ENCODE measurements around the gene HPF1.
"Not testable (repeated sequence)": the region's sequence is repeated elsewhere in the genome, so short reads cannot be mapped to it uniquely, and the experiment has no call there.

The HPF1 gene

DNA sequence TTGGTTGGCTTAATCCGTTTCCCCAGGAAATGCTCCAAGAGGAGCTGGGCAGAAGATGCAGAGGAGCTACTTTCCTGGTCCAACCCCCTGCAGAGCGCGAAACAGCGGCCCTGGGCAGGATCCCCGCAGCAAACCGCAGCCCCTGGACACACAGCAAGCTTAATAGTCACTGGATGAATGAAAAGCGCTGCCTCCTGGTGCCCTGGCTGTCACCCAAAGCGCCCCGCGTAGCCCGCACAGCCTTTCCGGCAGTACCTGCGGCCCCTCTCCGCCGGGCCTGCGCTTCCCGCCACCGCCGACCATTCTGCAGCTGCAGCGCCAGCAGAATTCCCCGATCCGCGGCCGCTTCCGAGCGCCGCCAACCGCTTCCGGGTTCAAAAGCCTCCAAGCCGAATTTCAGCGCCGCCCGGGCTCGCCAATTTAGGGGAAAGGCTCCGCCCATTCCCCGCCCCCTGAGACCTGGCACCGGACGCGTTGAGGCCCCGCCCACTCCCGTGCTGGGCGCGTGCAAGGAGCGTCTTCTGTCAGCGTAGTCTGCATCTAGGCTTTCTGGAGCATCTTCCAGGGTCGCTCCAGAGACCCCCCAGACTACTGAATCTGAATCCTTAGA lies at the start of gene HPF1:
Gene HPF1, minus strand, starts transcription at position 370 of the 610 bp plus-strand sequence. Its CDS starts 67 bp downstream, at position 303.
- peak; percentile 68 for DNase-seq

DNA sequence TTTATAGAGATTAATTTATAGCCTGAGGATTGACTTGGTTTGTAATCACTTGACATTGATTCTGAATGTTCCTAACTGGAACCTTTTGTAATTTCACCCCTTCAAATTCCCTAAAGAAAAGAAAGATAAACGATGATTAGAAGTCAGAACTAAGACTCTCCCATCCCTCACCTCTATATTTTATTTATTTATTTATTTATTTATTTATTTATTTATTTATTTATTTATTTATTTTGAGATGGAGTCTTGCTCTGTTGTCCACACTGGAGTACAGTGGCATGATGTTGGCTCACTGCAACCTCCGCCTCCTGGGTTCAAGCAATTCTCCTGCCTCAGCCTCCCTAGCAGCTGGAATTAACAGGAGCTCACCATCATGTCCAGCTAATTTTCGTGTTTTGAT lies 49.0 kb upstream of the HPF1 start:
- not testable (repeated sequence) for DNase-seq

DNA sequence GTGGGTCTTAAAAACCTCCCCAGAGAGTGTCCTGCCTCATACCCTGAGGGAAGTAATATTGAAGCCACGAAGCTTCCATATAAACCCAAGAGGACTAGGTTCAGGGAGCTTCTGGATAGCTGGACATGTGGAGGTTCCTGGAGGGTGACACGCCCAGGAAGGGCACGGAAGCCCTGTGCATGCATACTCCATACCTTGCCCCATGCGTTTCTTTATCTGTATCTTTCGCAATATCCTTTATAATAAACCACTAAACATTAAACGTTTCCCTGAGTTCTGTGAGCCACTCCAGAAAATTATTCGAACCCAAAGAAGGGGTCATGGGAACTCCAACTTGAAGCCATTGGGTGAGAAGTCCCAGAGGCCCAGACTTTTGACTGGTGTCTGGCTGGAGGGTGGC lies 45.7 kb upstream of the HPF1 start:
- DNase-seq = no peak

DNA sequence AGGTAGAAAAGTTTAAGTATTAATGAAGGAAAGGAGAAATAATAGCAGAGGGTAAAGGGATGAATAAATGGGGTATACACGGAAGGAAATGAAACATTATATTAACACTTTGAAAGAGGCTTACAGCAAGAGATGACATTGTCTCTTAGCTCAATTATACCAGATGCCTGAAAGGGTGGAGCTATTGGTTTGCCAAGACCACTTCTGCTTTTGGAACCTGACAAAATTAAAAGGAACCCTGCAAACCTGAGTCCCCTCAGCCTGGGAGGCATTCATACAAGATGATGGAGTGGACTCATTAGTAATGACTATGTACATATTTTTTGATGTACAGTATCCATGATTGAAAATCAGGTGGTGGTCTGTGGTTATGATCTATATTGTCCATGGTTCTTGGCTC lies 45.1 kb upstream of the HPF1 start:
- DNase-seq = no peak

DNA sequence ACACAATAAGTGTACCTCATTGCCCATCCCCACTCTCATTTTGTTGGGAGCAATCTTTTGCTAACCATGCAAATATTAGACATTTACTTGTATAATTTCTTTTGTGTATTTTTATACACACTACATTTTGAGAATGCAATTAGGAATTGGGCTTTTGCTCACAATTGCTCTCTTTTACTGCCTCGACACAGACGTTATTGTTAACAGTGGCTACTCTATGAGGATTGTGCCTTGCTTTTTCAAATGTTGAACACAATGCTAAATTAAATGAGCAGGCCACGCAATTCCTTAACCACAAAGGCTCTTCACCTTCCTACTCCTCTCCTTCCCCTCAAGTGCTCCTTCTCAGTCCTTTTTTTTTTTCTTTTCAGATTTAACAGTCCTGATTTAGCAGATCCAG lies 42.8 kb upstream of the HPF1 start:
- DNase-seq = no peak

DNA sequence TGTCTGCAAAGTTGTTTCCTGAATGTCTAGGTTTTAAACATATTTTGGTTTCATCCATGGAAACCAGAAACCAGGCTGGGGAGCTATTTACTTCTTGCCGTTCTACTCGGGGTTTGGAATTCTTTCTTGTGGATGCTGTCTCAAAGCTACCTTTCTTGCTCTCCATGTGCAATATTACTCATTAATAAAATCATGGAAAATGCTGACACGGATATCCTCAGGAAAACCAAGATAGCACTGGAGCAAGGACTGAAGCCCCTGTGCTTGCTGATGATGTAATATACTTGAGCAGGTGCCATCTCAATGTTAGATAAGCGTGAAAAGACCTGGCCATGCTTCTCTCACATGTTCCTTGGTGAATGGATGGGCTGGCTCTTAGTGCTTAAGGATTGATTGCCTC lies 41.5 kb upstream of the HPF1 start:
- DNase-seq = no peak

DNA sequence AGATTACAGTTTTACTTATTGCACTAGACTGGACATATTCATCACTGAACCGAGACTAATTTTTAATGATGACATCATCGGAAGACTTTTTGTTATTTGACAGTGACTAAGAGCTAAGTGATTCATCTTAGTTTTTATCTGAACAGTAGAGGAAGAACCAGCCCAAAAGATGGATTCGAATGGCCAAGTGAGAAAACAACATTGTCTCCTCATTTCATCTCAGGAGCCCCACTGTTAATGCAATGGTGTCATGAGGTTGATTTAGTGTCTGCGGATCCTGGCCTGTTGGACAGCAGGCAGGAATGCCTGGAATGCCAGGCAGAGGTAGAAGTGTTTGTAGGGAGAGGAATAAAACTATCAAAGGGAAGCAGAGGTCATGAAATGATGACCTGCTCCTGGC lies 37.8 kb upstream of the HPF1 start:
- DNase-seq = no peak

DNA sequence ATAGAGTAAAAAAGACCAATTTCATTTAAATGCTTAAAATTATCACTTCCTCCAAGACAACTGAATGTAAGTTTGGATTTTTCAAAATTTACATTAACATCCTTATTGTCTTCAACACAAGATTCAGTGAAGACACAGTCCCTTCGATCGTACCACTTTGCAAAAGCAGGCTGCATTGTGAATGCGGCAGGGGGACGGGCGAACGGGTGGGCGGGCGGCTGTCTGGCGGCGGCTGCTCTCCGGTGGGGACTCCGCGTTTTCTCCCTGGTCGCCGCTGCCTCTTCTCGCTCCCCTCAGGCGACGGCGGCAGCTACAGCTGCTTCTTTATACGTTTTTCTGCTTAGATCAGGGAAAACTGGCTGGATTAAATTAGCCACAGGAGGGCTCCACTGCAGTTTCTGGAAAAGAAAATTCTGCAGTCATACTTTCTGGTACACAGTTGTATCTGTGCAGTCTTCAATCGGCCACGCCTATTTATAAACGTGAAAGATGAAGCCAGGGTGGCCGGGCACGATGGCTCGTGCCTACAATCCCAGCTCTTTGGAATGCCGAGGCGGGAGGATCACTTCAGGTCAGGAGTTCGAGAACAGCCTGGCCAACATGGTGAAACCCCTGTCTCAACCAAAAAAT lies 33.9 kb upstream of the HPF1 start:
- peak; percentile 33 for DNase-seq

DNA sequence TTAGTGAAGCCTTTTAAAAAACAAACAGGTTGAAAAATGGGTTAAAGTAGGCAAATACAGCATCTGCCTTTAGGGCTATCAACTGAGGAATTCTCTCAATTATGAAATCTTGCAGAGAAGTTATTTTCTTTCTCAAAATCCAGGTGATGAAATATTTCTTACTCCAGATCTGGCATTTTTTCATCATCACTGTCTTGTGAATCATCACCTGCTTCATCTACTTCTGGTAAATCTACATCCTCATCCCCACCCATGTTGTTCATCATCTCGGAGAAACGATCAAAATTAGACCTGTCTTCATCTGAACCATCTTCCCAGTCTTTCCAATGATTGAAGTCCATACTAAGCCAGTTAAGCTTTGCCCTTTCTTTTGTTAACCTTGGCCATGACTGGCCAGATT lies 33.3 kb upstream of the HPF1 start:
- no peak for DNase-seq

DNA sequence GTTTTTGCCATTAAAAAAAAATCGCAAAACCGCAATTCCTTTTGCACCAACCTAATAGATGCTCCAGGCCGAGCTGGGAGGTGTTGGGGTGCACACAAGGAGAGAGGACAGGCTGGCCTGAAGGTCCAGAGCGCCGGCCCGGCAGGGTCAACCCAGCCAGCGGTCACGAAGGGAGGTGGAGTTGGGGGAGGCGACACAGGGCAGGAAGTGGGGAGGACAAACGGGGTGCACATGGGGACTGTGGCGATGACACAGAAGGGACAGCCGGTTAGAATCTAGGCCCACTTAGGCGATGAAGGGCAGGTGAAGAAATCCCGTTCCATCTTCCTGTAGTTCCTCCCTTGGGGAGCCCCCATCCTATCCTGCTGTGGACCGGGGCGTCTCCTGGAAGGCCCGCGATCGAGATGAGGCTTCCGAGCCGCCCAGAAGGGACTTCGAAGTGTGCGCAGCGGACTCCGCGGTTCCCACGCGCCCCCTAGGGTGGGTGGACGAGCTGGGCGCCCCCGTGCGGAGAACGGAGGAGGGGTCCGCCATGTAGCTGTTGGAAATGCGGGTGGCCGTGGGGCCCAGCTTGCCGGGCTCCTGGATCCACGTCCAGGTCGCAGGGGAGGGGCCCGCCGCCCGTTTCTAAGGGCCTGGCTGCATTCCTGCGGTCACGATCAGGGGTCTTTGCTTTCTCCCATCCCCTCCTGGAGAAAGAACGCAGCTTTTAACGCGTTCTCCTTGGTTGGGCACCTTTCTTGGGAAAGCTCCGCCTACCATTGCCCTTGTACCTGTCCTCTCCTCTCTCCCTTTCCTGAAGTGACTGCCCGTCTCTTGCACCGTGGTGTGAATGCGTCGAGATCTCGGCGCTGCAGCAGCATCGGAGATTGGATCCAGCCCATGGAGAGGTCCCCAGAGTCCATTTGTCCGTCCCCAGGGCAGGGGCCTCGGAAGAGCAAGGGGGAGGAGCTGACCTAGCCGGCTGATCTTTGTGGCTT lies 17.0 kb upstream of the HPF1 start:
- no peak for DNase-seq

DNA sequence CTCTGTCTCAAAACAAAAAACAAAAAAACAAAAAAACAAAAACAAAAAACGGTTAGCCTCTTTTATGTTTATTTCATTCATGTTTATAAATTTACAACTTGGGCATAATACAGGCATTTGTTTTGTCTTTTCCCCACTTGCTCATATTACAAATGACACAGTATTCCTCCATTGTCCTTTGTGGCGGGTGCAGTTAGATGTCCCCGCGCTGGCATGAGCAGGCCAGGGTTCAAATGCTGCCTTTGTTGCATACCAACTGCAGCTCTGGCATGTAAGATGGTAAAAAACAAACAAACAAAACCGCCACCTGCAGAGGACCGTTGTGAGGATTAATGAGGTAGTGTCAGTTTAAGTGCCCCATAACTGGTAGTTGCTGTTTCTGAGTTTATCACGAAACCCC lies 16.1 kb upstream of the HPF1 start:
- DNase-seq = no peak

DNA sequence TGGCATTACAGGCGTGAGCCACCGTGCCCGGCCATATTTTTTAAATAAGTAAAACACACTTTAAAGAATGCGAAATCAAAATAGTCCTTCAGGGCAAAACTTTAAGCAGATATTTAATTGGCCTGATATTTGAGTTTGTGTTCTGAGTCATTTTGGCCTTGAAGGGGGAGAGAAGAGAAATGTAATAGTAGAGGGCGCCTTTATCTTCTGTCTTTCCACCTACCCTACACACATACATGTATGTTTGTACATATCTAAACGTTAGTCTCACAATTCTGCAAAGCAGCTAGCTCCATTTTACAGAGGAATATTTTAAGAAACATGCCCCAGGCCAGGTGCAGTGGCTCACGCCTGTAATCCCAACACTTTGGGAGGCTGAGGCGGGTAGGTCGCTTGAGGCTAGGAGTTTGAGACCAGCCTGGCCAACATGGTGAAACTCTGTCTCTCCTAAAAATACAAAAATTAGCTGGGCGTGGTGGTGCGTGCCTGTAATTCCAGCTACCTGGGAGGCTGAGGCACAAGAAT lies 13.9 kb upstream of the HPF1 start:
- not testable (repeated sequence) for DNase-seq

DNA sequence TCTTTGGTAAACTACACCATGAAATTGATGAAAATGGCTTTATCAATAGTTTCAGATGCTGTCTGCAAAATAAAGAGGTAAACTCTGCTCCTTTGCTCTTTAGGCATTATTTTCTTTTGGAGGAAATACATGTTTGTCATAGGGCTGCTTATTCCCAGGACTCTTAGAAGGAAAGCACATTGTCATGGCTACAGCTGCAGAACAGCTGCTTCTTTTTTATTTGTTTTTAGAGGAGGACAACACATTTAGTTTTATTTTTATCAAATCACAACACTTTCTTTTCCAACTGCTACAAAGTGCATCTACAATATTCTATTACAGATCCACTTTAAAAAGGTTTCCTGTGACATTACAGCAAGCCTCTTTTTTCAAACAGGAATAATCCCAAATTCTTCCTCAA lies 12.7 kb upstream of the HPF1 start:
- DNase-seq = no peak

DNA sequence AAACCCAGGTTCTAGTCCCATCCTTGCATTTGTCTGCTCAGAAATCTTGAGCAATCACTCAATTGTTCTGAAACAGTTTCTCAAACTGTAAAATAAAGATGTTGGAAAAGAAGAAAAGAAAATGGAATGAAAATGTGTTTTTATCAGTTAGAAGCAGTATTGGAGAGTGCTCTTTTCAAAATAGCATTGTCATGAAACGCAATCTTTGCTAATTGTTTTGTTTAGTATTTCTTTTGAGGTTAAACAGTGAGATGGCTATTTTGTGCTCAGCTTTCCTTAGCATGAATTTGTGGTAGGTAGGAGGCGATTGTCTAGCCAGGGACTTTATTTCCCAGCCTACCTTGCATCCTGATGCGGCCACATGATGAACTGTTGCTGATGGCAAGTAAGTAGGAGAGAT lies 10.6 kb upstream of the HPF1 start:
- no peak for DNase-seq

DNA sequence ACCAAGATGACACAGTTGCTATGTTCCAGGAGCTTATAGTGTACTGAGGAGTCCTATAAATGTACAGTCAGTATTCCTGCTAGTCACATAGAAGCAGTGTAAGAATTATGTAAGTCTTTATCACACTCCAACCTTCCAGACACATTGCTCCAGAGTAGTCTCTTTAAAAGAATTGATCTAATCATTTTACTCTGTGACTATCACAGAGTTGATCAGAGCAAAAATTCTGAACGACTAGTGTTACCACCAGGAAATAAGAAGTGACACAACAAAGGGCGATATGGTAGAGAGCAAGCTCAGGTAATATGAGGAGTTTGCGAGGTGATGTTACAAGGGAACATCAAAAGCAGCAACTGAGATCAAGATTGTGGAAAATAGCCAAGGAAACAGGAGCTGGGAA lies 9.0 kb upstream of the HPF1 start:
- DNase-seq = no peak

DNA sequence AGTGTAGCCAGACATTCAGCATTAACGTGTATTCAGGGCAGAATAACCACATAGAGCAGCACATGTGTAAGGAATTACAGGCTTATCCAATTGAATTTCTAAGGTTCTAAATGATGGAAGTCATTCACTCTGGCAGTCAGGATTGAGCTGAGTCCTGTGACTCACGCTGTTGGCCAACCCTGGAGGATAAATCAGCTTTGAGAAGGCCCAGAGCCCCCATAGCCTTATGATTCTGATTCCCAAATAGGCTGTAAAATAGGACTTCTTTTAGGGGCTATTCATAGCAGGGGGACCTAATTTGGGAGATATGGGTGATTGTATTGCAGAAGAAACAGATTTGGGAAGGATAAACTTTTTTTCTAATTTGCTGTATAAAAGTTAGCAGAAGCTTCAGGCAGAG lies 8.1 kb upstream of the HPF1 start:
- no peak for DNase-seq

DNA sequence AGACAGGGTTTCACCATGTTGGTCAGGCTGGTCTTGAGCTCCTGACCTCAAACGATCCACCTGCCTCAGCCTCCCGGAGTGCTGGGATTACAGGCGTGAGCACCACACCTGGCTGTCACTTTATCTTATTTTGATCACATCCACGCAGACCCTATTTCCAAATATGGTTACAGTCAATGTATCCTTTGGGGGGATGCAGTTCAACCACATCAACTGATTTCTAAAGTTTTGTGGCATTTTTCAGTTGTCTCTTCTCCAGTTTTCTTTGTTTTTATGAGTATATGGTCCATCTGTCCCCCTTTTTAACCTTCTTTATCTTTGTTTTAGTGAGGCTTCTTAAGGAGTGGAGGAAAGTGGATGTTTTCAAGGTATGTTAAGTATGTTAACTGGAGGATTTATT lies 4.1 kb upstream of the HPF1 start:
- no peak for DNase-seq

DNA sequence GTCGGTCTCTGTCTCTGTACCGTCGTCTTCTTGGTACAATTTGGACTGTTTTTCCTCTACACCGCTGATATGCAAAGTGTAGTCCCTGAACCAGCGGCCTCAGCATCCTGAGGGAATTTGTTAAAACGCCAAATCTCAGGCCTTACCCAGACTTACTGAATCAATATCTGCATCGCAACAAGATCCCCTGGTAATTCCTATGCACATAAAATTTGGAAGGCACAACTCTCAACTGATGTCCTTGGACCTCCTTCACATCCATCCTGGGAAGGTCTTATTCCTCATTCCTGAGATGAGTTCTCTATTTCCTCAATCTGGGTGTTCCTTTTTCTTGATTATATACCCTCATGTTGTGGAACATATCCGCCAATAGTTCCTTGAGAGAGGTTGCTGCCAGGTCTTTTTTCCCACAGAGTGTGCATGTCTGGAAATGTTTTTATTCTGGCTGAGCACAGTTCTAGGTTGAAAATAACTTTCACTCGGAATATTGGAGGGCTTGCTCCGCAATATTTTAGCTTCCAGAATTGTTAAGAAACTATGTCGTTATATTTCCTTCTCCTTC lies 738 bp upstream of the HPF1 start:
- no peak for DNase-seq

DNA sequence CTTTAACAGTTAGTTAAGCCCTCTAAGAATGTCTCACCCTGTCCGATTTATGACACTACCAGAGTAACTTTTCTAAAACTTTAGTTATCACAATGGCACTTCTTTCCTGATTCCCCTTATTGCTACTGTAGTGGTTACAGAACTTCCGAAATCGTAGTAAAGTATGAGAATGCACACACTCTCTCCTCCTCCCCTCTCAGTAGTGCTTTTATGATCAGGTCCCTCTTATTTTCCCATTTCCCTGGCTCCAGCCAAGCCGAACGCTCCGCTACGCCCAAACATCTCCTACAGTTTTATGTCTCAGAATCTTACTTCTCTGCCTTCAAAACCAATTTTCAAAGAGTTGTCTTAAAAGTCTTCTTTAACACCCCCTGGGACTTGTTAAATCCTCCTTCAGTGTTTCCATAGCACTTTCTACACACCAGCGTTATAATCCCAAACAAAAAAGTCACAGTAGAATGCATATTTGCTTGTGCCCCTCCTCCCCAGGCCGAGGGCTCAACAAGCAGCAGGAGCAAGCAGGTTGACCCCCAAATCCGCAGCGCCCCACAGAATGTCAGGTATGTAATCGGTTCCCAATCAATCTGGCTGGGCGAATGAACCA lies 671 bp downstream of the HPF1 start:
- DNase-seq = no peak

DNA sequence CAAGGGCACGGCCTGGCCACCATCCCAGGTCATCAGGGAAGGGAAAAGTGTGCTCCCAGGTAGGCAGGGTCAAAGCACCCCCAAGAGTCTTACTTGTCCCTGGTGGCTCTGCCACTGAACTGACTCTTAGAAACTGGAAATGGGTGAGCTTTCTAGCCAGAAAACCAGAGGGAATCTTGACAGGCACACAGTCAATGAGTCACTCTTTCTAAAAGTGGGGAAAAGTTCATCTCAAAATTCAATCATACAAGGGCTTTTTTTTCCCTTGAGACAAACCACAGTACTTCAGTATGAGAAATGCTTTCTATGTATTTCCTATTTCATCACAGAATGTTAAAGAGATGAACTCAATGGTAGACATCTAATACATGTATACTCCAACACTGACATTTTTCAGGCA lies 12.5 kb downstream of the HPF1 start:
- DNase-seq = no peak

DNA sequence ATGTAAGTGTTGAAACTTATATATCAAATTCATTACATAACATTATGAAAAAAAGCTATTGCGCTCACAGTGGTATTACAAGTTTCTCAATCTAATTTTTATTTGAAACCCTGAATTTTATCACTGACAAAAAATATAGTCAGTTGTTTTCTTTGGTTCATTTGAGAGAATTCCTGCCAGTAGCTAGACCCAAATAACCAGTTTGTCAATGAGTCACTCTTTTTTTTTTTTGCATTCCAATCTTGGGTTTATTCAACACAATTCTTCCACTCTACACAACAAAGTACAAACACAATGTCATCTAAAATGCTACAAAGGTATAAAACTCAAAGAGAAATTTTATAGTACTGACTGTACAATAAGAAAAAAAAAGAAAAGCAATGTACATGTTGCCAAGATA lies 13.1 kb downstream of the HPF1 start:
- no peak for DNase-seq

DNA sequence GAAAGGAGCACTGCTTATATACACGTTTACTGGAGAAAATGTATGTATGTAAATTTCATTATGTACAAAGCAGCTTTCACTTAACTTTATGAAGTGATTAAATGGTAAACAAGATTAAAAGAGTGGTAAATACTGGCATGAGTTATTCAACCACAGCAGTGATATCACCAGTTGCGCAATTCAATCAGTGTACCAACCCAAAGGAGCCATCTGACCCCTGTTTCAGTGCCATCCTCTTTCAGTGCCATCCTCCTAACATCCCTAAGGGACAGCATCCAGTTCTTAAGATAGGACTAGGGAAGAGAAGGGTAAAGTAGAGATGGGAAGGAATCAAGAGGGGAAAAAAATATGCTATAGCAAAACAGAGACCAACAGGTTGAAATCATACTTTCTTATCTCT lies 16.2 kb downstream of the HPF1 start:
- DNase-seq = no peak

DNA sequence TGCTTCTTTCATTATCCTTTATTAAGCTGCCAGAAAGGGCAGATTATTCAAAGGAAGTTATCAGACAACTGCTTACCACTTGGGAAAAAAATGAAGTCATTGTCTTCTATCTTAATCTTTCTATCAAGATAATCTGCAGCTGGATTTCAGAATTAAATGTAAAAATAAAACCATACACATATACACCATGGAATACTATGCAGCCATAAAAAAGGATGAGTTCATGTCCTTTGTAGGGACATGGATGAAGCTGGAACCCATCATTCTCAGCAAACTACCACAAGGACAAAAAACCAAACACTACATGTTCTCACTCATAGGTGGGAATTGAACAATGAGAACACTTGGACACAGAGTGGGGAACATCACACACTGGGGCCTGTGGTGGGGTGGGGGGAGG lies 19.1 kb downstream of the HPF1 start:
- DNase-seq = not testable (repeated sequence)

All from NCI-H748 treated with DMSO at 0.1 percent for 48 hours (cell line).